RWPE1 (cell line): ENCODE data around the gene PTS.

Source experiments
- CTCF ChIA-PET: fragments of 350-600 bp; sonication (Branson Sonifier 250); formaldehyde crosslinking; extraction: SDS; loops from one replicate; lab custom pipeline; 2021; lab: Yijun Ruan, JAX
- POLR2A ChIA-PET: fragments of 400-600 bp; formaldehyde crosslinking; extraction: SDS; loops from one replicate; lab custom pipeline; 2020; ENCODE audit warnings: antibody characterized with exemption; ENCODE audit not compliant: low non-redundant PET; lab: Yijun Ruan, JAX
- DNase-seq: peaks from one replicate; pipeline ENCODE4 v3.0.0; 2012; ENCODE audit warnings: low spot score
- H3K27ac ChIP-seq: fragments of 450-650 bp; 2 replicates; pipeline ENCODE4 v1.5.1; 2017
- TF ChIP-seq, protein P1 (sequence below): fragments of 450-650 bp; conservative IDR thresholded peaks from 2 replicates; pipeline ENCODE4 v1.5.1; 2017; ENCODE audit warnings: low read depth, mild to moderate bottlenecking

PTS gene

DNA sequence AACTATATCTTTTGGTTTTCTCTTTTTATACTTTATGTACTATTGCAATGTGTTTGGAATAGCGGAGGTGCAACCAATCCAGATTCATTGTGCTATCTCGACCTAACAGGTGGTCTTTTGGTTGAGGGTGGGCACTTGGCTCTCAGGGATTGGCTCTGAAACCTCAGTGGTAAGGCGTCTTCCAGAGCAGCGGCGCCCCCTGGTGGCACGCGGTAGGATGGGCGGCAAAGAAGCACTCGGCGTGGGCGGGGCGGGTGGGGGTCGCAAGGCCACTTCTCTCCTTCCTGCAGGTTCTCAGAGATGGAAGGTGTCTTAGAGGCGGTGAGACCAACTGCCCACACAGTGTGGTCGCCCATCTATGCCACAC is 53.7 kb downstream of the PTS start:
- CTCF ChIA-PET: interaction anchor here (0.5 to 3.4 kb wide), 33 partner anchors 9 to 1030 kb away, joined by 3 to 32 read pairs (median 3); partner anchors contain the start of genes BCO2 and PTS
- DNase-seq: peak; percentile 55
- H3K27ac ChIP-seq: peak overlapping the region; percentile 30
- POLR2A ChIA-PET: interaction anchor here (0.5 to 0.7 kb wide), 2 partner anchors 61 to 675 kb away, joined by 4 to 9 read pairs; no protein-coding TSS in a partner anchor
- TF ChIP-seq, protein P1, sequence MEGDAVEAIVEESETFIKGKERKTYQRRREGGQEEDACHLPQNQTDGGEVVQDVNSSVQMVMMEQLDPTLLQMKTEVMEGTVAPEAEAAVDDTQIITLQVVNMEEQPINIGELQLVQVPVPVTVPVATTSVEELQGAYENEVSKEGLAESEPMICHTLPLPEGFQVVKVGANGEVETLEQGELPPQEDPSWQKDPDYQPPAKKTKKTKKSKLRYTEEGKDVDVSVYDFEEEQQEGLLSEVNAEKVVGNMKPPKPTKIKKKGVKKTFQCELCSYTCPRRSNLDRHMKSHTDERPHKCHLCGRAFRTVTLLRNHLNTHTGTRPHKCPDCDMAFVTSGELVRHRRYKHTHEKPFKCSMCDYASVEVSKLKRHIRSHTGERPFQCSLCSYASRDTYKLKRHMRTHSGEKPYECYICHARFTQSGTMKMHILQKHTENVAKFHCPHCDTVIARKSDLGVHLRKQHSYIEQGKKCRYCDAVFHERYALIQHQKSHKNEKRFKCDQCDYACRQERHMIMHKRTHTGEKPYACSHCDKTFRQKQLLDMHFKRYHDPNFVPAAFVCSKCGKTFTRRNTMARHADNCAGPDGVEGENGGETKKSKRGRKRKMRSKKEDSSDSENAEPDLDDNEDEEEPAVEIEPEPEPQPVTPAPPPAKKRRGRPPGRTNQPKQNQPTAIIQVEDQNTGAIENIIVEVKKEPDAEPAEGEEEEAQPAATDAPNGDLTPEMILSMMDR: peak; percentile 77

DNA sequence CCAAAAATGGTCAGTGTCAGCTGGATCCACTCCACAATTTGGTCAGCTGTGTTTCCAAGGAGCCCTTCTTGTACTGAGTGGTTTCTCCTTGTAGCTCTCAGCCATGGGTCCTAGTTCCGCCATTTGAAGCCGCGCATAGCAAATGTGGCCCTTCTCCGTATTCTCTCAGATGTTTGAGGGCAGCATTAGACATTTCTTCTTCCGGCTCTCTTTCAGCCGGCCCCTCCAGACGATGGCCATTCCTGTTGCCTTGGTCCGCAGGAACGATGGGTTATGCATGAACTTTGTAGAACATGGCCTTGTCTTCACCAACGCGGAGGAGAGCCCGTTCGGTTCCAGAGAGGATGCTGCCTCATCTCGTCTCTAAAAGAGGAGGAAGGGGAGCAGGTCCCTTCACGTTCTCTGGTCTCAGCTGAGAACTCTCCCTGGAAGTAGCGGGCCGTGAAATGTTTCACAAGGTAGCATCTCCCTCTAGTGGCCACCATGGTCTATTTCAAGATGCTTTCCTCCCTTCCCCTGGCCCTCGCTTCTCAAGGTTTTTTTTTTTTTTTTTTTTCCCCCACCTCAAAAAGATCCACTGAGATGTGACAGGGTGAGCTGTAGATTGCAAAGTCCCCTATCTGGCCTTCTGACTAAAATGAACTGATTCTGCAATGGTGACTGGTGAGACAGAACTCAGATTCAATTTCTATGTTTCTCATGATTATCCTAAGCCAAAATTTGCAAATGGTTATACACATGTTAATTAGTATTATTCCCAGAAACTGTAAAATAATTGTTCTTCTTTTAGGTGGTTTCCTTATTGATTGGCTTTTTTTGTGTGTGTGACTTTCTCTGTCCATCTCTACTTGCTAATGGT is 54.3 kb downstream of the PTS start:
- ChIA-PET CTCF (interaction anchor here (0.5 to 3.4 kb wide), 41 partner anchors 22 to 1615 kb away, joined by 3 to 32 read pairs (median 3); partner anchors contain the start of genes BCO2, PTS and SIK2), POLR2A (interaction anchor here (0.5 to 0.7 kb wide), 2 partner anchors 61 to 676 kb away, joined by 4 to 9 read pairs; no protein-coding TSS in a partner anchor)
- peak overlapping the region; percentile 30 for H3K27ac ChIP-seq
- peak; percentile 82 for DNase-seq
- TF ChIP-seq, protein P1: peak; percentile 47

DNA sequence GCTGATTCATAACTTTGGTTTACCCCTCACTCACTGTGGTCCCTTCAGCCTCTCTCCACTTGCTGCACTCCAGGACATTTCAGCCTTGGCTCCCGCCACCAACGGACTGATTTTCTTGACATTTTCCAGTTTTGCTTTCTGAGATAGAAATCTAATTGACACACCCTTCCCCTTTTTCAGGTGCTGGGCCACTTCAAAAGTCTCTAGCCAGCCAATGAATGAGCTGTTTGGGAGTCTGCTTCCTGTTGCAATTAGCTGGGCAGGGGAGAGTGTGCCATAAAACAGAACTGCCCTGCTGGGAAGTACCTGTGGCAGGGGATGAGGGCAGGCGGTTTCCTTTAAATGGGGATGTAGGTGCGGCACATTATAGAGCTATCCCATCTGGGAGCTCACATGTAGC is 55.5 kb downstream of the PTS start:
- no peak for DNase-seq
- ChIA-PET CTCF (interaction anchor here (2.0 to 3.4 kb wide), 2 partner anchors 61 to 168 kb away, joined by 13 to 32 read pairs; no protein-coding TSS in a partner anchor), POLR2A (no interaction called here)
- TF ChIP-seq, protein P1: no peak
- no peak overlapping the region for H3K27ac ChIP-seq
